OCI-LY1 (cell line): ENCODE results near the gene PICK1.

Experiments
- CTCF ChIP-seq: fragments of 200-600 bp; sonication (generic), shearing (Covaris generic); IDR thresholded peaks from 2 replicates; pipeline ENCODE4 v1.5.1; 2017; ENCODE audit warnings: mild to moderate bottlenecking, antibody characterized with exemption, low read length, moderate library complexity, mixed read lengths
- EZH2 ChIP-seq: fragments of 200-600 bp; sonication (generic), shearing (Covaris generic); IDR thresholded peaks from 2 replicates; pipeline ENCODE4 v1.8.0; 2017; ENCODE audit warnings: borderline replicate concordance, mixed run types, mild to moderate bottlenecking, antibody characterized with exemption, low read length, moderate library complexity, mixed read lengths

GRCh38 chr22:38072322-38073149 is 15.3 kb downstream of the PICK1 start:
- no peak for TF ChIP-seq CTCF
- TF ChIP-seq EZH2 = no peak
